Measurements from ENCODE around the gene COL13A1. TPM values are rescaled to one million over a fixed set of nuclear protein-coding genes. Genes with fewer than 3 reads are reported as not detected.

The COL13A1 gene
- polyA plus RNA-seq, 1 experiment: 11.9 TPM

- ChIA-PET CTCF (interaction anchor here (1.0 to 2.1 kb wide), 3 partner anchors 13 to 84 kb away, joined by 3 to 6 read pairs (median 3); no protein-coding TSS in a partner anchor), POLR2A (no interaction called here)
- DNase-seq (ENCODE audit: low read depth): no peak
- H3K27me3 ChIP-seq (ENCODE audit: control insufficient read depth, insufficient read depth, low read length): no peaks in the 10 kb centered on the region
- H3K36me3 ChIP-seq (ENCODE audit: control insufficient read depth, insufficient read depth, low read length): no peaks in the 10 kb centered on the region
- no peak for TF ChIP-seq CTCF (IDR thresholded peaks at IDR 0.05; ENCODE audit: insufficient read depth, low read depth, low read length)
- H3K4me3 ChIP-seq (ENCODE audit: low read depth, low read length): no peak overlapping the region
These were observed 68.9 kb downstream of the COL13A1 start for GRCh38 chr10:69870591-69870990.

GRCh38 chr10:69871074-69871473 is 69.4 kb downstream of the COL13A1 start:
- TF ChIP-seq CTCF (IDR thresholded peaks at IDR 0.05; ENCODE audit: insufficient read depth, low read depth, low read length): no peak
- Histone ChIP-seq H3K36me3 (ENCODE audit: control insufficient read depth, insufficient read depth, low read length) (no peaks in the 10 kb centered on the region), H3K27me3 (ENCODE audit: control insufficient read depth, insufficient read depth, low read length) (no peaks in the 10 kb centered on the region), H3K4me3 (ENCODE audit: low read depth, low read length) (no peak overlapping the region)
- ChIA-PET POLR2A (no interaction called here), CTCF (interaction anchor here (1.0 to 1.1 kb wide), 2 partner anchors 13 to 30 kb away, joined by 3 read pairs; no protein-coding TSS in a partner anchor)
- no peak for DNase-seq (ENCODE audit: low read depth)

- ChIA-PET CTCF (interaction anchor here (0.6 to 1.1 kb wide), 2 partner anchors 14 to 1885 kb away, joined by 3 to 5 read pairs; no protein-coding TSS in a partner anchor), POLR2A (no interaction called here)
- TF ChIP-seq CTCF (IDR thresholded peaks at IDR 0.05; ENCODE audit: insufficient read depth, low read depth, low read length): no peak
- DNase-seq (ENCODE audit: low read depth): no peak
- Histone ChIP-seq H3K4me3 (ENCODE audit: low read depth, low read length) (no peak overlapping the region), H3K36me3 (ENCODE audit: control insufficient read depth, insufficient read depth, low read length) (peaks cover 1% of the 10 kb centered on the region), H3K27me3 (ENCODE audit: control insufficient read depth, insufficient read depth, low read length) (no peaks in the 10 kb centered on the region)
These were observed 70.6 kb downstream of the COL13A1 start for GRCh38 chr10:69872323-69872722.

DNA sequence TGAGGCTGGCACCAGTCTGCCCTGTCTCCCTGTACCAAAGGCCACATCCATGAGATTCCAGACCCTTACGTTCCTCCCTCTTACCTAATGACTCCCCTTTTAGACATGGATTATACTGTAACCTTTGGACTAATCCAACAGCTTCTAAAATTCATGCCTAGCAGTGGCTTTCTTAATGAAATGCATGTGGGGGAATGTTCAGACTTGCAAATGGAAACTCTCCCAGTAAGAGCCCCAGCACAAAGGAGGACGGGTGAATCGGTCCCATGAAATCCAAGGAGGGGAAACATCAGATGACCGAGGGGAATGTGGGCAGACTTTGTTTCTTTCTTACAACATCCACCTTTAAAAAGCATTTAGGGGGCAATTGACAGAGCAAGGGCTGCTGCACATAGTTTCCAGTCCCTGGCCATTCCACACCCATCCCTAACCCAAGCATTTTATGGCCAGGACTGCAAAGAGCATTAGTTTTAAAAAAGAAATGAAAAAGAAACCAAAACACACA is 71.5 kb downstream of the COL13A1 start:
- ChIA-PET POLR2A (no interaction called here), CTCF (interaction anchor here (1.0 kb wide), 1 partner anchor 28 kb away, joined by 3 read pairs; no protein-coding TSS in a partner anchor)
- no peak for TF ChIP-seq CTCF (IDR thresholded peaks at IDR 0.05; ENCODE audit: insufficient read depth, low read depth, low read length)
- DNase-seq (ENCODE audit: low read depth): no peak
- no peaks in the 10 kb centered on the region for H3K27me3 ChIP-seq (ENCODE audit: control insufficient read depth, insufficient read depth, low read length)
- no peak overlapping the region for H3K4me3 ChIP-seq (ENCODE audit: low read depth, low read length)
- peaks cover 1% of the 10 kb centered on the region for H3K36me3 ChIP-seq (ENCODE audit: control insufficient read depth, insufficient read depth, low read length)

- Histone ChIP-seq H3K4me3 (ENCODE audit: low read depth, low read length) (no peak overlapping the region), H3K27me3 (ENCODE audit: control insufficient read depth, insufficient read depth, low read length) (no peaks in the 10 kb centered on the region), H3K36me3 (ENCODE audit: control insufficient read depth, insufficient read depth, low read length) (peaks cover 1% of the 10 kb centered on the region)
- ChIA-PET CTCF (no interaction called here), POLR2A (no interaction called here)
- no peak for DNase-seq (ENCODE audit: low read depth)
- TF ChIP-seq CTCF (IDR thresholded peaks at IDR 0.05; ENCODE audit: insufficient read depth, low read depth, low read length): 0 out of 2 replicates have a peak, but pooled peaks have one; percentile 22
These were observed 72.7 kb downstream of the COL13A1 start for GRCh38 chr10:69874449-69874848.

Data from BJ (cell line).